Heart left ventricle (tissue), 13 donors: ENCODE data around the gene SERPINB8.

Source experiments
- POLR2A ChIP-seq, 2 donors: fragments of 450-650 bp; IDR thresholded peaks; one replicate each; pipeline ENCODE4 v1.6.1; 2017; ENCODE audit warnings: antibody characterized with exemption in 2 of 2, mild to moderate bottlenecking in 2 of 2, moderate library complexity in 2 of 2
- TF ChIP-seq, protein P1 (sequence below), 12 donors: fragments of 200-600 bp; sonication (generic) in 4 of 12; IDR thresholded peaks; one replicate each; pipeline versions ENCODE4 v1.5.0 to v1.8.0; 2018 to 2022; ENCODE audit warnings: antibody characterized with exemption in 12 of 12, mild to moderate bottlenecking in 5 of 12
- donor health status: ischemic (EF 13 %, LVEDD 7.1; RV severe dilation, severe dysfunction).
- donor health status: DM: no; HTN: yes; CAD: no.
- donor health status: DM: no; HTN: no; CAD: no.
- donor health status: ischemic (EF 25% LVEDD 6.9; RV normal size, moderate dysfunction).
- donor health status: ischemic (EF 25% LVEDD 5.7; RV mildly dilated, moderate dysfunction).
- donor health status: ischemic (EF 35%, LVEDD 5.7; RV mildly dilated, moderate dysfunction).
- donor health status: nonischemic (EF 11% LVEDD 7.7; RV severe dilation, severe dysfunction).
- donor health status: DM: yes; HTN: yes; CAD: no.
- donor health status: PGD.
- donor health status: ischemic (EF 29% LVEDD 5.4; RV normal size, mild dysfunction).
- donor health status: nonischemic (EF 23%, LVEDD 6.1; RV moderate dilation, normal function).

DNA sequence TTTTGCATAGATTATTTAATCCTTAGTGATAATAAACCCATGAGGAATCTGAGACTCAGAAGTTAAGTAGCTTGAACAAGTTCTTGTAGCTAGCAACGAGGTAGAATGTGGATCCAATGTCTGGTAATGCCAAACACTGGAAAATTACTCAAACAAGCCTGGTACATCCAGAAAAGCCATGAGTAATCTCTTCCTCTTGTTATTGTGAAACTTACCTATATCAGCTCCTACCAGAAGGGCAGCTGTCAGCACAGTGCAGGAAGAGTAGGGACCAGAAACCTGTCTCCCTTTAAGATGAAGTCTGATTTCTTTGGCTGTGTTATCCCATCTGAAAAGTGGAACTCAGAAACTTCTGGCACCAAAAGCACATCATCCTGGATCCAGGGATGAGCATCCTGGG, 7.7 kb upstream of the SERPINB8 start:
- TF ChIP-seq, protein P1, sequence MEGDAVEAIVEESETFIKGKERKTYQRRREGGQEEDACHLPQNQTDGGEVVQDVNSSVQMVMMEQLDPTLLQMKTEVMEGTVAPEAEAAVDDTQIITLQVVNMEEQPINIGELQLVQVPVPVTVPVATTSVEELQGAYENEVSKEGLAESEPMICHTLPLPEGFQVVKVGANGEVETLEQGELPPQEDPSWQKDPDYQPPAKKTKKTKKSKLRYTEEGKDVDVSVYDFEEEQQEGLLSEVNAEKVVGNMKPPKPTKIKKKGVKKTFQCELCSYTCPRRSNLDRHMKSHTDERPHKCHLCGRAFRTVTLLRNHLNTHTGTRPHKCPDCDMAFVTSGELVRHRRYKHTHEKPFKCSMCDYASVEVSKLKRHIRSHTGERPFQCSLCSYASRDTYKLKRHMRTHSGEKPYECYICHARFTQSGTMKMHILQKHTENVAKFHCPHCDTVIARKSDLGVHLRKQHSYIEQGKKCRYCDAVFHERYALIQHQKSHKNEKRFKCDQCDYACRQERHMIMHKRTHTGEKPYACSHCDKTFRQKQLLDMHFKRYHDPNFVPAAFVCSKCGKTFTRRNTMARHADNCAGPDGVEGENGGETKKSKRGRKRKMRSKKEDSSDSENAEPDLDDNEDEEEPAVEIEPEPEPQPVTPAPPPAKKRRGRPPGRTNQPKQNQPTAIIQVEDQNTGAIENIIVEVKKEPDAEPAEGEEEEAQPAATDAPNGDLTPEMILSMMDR (IDR thresholded peaks at IDR 0.05), result no peak
- no peak for TF ChIP-seq POLR2A (IDR thresholded peaks at IDR 0.05)
